GM21390 (cell line): Measurements from ENCODE around the gene ZFAND3.

Experiments
- ATAC-seq: cut with Tn5 transposase; IDR thresholded peaks from one replicate; pipeline ENCODE4 v1.9.1; 2021; ENCODE audit not compliant: unreplicated experiment

Gene ZFAND3

GRCh38 chr6:38193481-38194281 lies 374.2 kb downstream of the ZFAND3 start:
- no peak for ATAC-seq

- ATAC-seq = no peak
Measured at GRCh38 chr6:38194282-38194572, 374.7 kb downstream of the ZFAND3 start.

GRCh38 chr6:38194589-38194988 lies 375.1 kb downstream of the ZFAND3 start:
- ATAC-seq = no peak

GRCh38 chr6:38195113-38195635 lies 375.6 kb downstream of the ZFAND3 start:
- no peak for ATAC-seq

GRCh38 chr6:38198219-38198618 lies 378.7 kb downstream of the ZFAND3 start:
- no peak for ATAC-seq
